ENCODE results near the gene SLC16A10.

- TF ChIP-seq, protein P1, sequence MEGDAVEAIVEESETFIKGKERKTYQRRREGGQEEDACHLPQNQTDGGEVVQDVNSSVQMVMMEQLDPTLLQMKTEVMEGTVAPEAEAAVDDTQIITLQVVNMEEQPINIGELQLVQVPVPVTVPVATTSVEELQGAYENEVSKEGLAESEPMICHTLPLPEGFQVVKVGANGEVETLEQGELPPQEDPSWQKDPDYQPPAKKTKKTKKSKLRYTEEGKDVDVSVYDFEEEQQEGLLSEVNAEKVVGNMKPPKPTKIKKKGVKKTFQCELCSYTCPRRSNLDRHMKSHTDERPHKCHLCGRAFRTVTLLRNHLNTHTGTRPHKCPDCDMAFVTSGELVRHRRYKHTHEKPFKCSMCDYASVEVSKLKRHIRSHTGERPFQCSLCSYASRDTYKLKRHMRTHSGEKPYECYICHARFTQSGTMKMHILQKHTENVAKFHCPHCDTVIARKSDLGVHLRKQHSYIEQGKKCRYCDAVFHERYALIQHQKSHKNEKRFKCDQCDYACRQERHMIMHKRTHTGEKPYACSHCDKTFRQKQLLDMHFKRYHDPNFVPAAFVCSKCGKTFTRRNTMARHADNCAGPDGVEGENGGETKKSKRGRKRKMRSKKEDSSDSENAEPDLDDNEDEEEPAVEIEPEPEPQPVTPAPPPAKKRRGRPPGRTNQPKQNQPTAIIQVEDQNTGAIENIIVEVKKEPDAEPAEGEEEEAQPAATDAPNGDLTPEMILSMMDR (IDR thresholded peaks at IDR 0.05) = no peak
- no peak for TF ChIP-seq POLR2A (IDR thresholded peaks at IDR 0.05)
- no peak for TF ChIP-seq POLR2AphosphoS5 (IDR thresholded peaks at IDR 0.05)
- no peak for TF ChIP-seq EP300 (IDR thresholded peaks at IDR 0.05)
Measured at GRCh38 chr6:111090766-111091165, 3.5 kb downstream of the SLC16A10 start.

All from sigmoid colon (tissue), 4 donors.